Esophagus muscularis mucosa (tissue), 4 donors: Measurements from ENCODE around the gene NOD2. TPM values are rescaled to one million over a fixed set of nuclear protein-coding genes. Genes with fewer than 3 reads are reported as not detected.

ENCODE experiments used
- DNase-seq: peaks from one replicate; pipeline ENCODE4 v3.0.0-alpha.2; 2017; ENCODE audit errors: extremely low spot score
- H3K27ac ChIP-seq, 4 donors: fragments of 200-600 bp; sonication (generic); replicated peaks in 1 of 4; 1 replicate in 3 of 4; 2 replicates in 1 of 4; pipeline ENCODE4 v1.5.1; 2016 to 2019; ENCODE audit warnings: mild to moderate bottlenecking in 1 of 4
- H3K27me3 ChIP-seq, 4 donors: fragments of 200-600 bp; sonication (generic); one replicate each; pipeline versions ENCODE4 v1.5.1 to v1.6.0; 2016 to 2019
- H3K36me3 ChIP-seq, 4 donors: fragments of 200-600 bp; sonication (generic); one replicate each; pipeline ENCODE4 v1.5.1; 2016 to 2019
- H3K4me1 ChIP-seq, 4 donors: fragments of 200-600 bp; sonication (generic); one replicate each; pipeline ENCODE4 v1.5.1; 2016 to 2019
- H3K4me3 ChIP-seq, 4 donors: fragments of 200-600 bp; sonication (generic); 1 replicate in 2 of 4; 2 replicates in 2 of 4; pipeline ENCODE4 v1.5.1; 2016 to 2019; ENCODE audit warnings: mild to moderate bottlenecking in 4 of 4, moderate library complexity in 1 of 4
- H3K9me3 ChIP-seq, 4 donors: fragments of 200-600 bp; sonication (generic); 1 replicate in 3 of 4; 2 replicates in 1 of 4; pipeline ENCODE4 v1.5.1; 2016 to 2019
- CTCF ChIP-seq, 3 experiments: fragments of 200-600 bp in 2 of 3; fragments of 450-650 bp in 1 of 3; sonication (generic) in 2 of 3; IDR thresholded peaks; one replicate each; pipeline ENCODE4 v1.5.1; 2017 to 2019; ENCODE audit warnings: antibody characterized with exemption in 3 of 3, mild to moderate bottlenecking in 2 of 3, moderate library complexity in 1 of 3
- EP300 ChIP-seq: sonication (generic); formaldehyde crosslinking; IDR thresholded peaks from one replicate; pipeline ENCODE4 v1.6.1; 2017; ENCODE audit warnings: antibody characterized with exemption
- POLR2A ChIP-seq: fragments of 450-650 bp; IDR thresholded peaks from one replicate; pipeline ENCODE4 v1.6.1; 2017; ENCODE audit warnings: antibody characterized with exemption, moderate library complexity, mild to moderate bottlenecking, low read depth
- POLR2AphosphoS5 ChIP-seq, 2 donors: sonication (generic); formaldehyde crosslinking; IDR thresholded peaks; one replicate each; pipeline ENCODE4 v1.6.1; 2017; ENCODE audit warnings: antibody characterized with exemption in 2 of 2
- WGBS: methylation state at CpG from one replicate; pipeline ENCODE4 v1.1.5; 2018; 5-methylcytosine and 5-hydroxymethylcytosine counted together
- intact Hi-C: fragments of 100-400 bp; cut with DNase I; formaldehyde crosslinking; loops from one replicate; pipeline ENCODE4 v1.15.1; 2023
- total RNA-seq, 4 donors: library from RNA; depleted of rRNA; stranded (reverse); fragments of >200 nt; gene quantifications; one replicate each; pipeline versions ENCODE4 v1.1.0 to v1.2.1, GENCODE V29; 2016

The NOD2 gene
- total RNA-seq, 4 donors from 2014 or later = 1.2 to 6.0 (median 2.5) TPM

GRCh38 chr16:50675686-50676610, 17.5 kb upstream of the NOD2 start:
- no peak for TF ChIP-seq POLR2A
- TF ChIP-seq EP300 = no peak
- TF ChIP-seq CTCF (IDR thresholded peaks at IDR 0.05) = no peak
- TF ChIP-seq POLR2AphosphoS5 (IDR thresholded peaks at IDR 0.05) = no peak
- WGBS = 85% methylated on average over 22 of the region's 23 CpGs

GRCh38 chr16:50676684-50677225, 16.7 kb upstream of the NOD2 start:
- 80% methylated on average over 9 of the region's 9 CpGs for WGBS
- Histone ChIP-seq H3K36me3 (peaks cover 0 to 7% (median 0%) of the 10 kb centered on the region in 4 donors), H3K4me3 (no peak overlapping the region), H3K27me3 (peaks cover 0 to 9% (median 3%) of the 10 kb centered on the region in 4 donors), H3K9me3 (peaks cover 0 to 14% (median 7%) of the 10 kb centered on the region in 4 donors), H3K4me1 (no peaks in the 10 kb centered on the region), H3K27ac (no peak overlapping the region)
- intact Hi-C loops = no loop called here
- no peak for DNase-seq
- TF ChIP-seq POLR2AphosphoS5 (IDR thresholded peaks at IDR 0.05) (no peak), POLR2A (no peak), EP300 (no peak), CTCF (IDR thresholded peaks at IDR 0.05) (no peak)

More at GRCh38 chr16:50675686-50676610, 17.5 kb upstream of the NOD2 start:
- Histone ChIP-seq H3K27me3 (peaks cover 0 to 9% (median 3%) of the 10 kb centered on the region in 4 donors), H3K4me3 (no peak overlapping the region), H3K27ac (no peak overlapping the region), H3K9me3 (peaks cover 0 to 18% (median 12%) of the 10 kb centered on the region in 4 donors), H3K36me3 (peaks cover 0 to 7% (median 0%) of the 10 kb centered on the region in 4 donors), H3K4me1 (no peaks in the 10 kb centered on the region)
- no peak for DNase-seq
- intact Hi-C loops = no loop called here

GRCh38 chr16:50677351-50677750, 16.1 kb upstream of the NOD2 start:
- 55% methylated on average over 3 of the region's 7 CpGs for WGBS
- Histone ChIP-seq H3K27me3 (peaks cover 0 to 9% (median 3%) of the 10 kb centered on the region in 4 donors), H3K9me3 (peaks cover 0 to 9% (median 2%) of the 10 kb centered on the region in 4 donors), H3K27ac (no peak overlapping the region), H3K4me3 (no peak overlapping the region), H3K36me3 (peaks cover 0 to 7% (median 0%) of the 10 kb centered on the region in 4 donors), H3K4me1 (no peaks in the 10 kb centered on the region)
- no peak for TF ChIP-seq EP300
- TF ChIP-seq CTCF (IDR thresholded peaks at IDR 0.05) = peak in 1 of 3 experiments; percentile 39
- TF ChIP-seq POLR2A = no peak
- TF ChIP-seq POLR2AphosphoS5 (IDR thresholded peaks at IDR 0.05) = no peak
- no peak for DNase-seq
- intact Hi-C loops = no loop called here

GRCh38 chr16:50678531-50678930, 14.9 kb upstream of the NOD2 start:
- TF ChIP-seq POLR2AphosphoS5 (IDR thresholded peaks at IDR 0.05) (no peak), CTCF (IDR thresholded peaks at IDR 0.05) (no peak), EP300 (no peak), POLR2A (no peak)
- Histone ChIP-seq H3K4me1 (no peaks in the 10 kb centered on the region), H3K27me3 (peaks cover 0 to 4% (median 2%) of the 10 kb centered on the region in 4 donors), H3K9me3 (peaks cover 0 to 3% (median 0%) of the 10 kb centered on the region in 4 donors), H3K4me3 (no peak overlapping the region), H3K36me3 (peaks cover 0 to 5% (median 0%) of the 10 kb centered on the region in 4 donors), H3K27ac (no peak overlapping the region)
- intact Hi-C loops = no loop called here
- 58% methylated on average over 3 of the region's 3 CpGs for WGBS
- no peak for DNase-seq
